NCI-H748 (cell line): ENCODE measurements around the gene TP63.

Experiments
- DNase-seq: peaks from one replicate; lab custom pipeline; 2025; ENCODE audit not compliant: unreplicated experiment; lab: John Stamatoyannopoulos, UW

TP63 gene

DNA sequence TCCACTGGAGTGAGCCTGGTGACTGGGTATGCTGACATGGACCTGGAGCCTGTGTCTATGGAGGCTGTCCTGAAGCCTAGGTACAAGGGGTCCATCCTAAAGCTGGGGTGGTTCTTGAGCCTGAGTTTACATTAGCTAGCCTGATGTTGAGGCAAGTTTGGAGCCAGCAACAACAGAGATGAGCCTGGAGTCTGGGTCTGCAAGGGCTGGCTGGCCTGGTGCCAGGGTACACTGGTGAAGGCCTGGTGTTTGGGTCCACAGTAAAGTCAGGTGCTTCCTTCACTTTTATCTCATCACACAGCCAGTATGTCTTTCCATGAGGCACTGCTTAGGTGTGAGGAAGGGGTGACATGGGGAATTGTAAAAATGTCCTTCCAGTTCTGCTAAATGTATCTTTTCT, 49.5 kb downstream of the TP63 start:
- no peak for DNase-seq

DNA sequence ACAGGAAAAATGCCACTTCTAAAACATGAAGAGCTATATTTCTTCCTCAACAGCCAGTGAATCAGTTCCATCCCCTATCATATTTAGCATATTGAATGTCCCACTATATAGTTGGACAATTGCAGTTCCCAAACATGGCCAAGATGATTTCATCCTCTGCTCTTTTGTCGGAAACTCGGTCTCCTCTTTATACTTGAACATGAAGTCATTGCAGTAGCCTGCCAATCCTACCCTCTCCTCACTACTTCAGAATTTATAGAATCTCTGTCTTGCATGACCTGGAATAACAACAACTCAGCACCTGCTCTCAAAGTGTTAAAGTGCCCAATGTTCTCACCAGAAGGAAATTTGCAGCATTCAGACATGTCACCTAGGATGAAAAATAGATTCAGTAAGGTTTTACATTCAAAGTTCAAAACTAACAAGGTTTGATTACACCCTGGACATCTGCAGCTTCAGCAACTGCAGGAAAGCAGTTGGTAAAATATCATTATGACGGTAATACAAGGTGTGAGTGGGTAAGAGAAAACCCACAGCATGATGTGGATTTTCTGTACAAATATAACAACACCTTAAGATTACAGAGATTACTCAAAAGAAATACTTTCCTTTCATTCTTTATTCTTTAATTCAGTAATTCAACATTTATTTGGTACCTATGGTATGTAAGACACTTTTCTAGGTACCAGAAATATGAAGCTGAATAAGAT, 52.5 kb downstream of the TP63 start:
- no peak for DNase-seq

DNA sequence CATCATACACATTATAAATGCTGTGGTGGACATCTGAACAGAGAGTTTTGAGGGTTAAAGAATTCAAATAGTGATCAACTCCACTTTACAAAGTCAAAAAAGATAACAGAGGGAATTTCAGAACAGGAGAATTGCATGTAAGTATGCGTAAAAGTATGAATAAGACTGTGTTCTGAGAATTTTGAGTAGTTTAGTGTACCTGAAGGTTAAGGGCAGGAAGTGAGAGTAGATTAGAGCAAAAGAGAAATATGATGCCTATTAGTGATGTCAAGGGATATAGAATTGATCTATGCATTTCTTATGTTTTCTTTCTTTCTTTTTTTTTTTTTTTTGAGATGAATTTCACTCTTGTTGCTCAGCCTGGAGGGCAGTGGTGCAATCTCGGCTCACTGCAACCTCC, 53.1 kb downstream of the TP63 start:
- no peak for DNase-seq

DNA sequence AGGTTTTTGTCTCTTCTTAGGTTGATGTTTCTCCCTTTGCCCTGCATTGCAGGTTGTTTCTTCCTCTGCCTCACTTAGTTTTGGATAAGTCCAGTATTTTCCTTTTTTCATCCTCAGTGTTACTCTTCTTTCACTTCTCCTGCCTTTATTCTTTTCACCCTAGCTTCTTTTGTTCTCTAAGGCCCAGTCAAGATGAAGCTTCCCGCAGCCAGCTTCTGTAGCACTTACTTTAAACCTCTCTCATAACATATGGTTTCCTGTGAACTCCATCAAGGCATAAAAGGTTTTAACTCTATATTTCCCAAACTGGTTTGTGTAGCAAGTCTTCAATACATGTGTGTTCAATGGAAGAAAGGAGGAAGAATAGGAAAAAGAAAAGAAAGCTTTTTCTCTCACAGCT, 54.1 kb downstream of the TP63 start:
- DNase-seq = no peak

DNA sequence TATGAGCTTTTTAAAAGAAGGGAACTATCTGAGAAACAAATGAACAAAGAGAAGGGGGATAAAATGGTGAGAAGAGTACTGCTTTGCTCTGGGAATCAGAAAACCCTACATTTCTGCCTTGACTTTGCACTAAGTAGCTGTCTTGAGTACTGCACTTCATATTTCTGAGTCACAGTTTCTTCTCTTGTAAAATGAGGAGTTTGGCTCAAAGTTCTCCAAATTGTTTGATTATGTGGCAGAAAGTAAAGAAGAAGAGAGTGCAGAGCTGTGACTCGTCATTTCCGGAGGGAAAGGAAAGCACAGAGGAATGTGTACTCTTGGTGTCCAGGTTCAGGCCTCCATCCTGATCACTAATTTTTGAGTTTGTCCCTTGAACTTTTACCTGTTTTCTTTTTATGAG, 54.7 kb downstream of the TP63 start:
- no peak for DNase-seq

DNA sequence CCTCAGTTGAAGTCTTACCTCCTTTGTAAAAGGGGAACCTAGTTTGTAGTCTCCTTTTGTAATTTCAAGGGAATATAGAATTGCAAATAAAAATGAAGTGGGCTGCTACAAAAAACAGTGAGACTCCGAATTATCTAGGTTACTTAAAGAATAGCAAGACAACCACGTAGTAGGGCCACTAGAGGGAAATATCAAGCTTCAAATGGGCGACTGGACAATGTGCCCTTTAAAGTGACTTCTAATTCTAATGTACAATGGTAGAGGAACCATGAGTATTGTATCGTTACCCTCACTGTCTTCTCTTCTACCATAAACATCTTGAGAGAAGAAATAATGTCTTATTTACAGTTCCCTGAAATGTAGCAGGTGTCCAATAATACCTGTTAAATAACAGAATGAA, 56.3 kb downstream of the TP63 start:
- no peak for DNase-seq

DNA sequence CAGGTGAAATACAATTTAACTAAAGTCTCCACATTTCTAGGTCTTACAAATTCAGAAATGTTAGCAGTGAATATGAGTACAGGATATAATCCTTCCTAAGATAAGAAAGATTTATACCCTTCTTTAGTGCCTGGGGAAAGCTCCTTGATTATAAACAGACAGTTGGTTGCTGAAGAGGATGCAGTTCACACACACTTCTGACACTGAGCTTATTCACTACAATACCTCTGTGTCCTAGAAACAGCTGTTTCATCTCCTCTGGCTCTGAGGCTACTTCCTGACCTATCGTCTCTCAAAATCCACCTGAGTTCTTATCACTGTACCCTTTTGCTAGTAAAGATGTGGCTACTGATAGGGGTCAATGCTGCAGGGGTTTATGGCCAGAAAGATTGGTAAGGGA, 57.1 kb downstream of the TP63 start:
- DNase-seq = no peak

DNA sequence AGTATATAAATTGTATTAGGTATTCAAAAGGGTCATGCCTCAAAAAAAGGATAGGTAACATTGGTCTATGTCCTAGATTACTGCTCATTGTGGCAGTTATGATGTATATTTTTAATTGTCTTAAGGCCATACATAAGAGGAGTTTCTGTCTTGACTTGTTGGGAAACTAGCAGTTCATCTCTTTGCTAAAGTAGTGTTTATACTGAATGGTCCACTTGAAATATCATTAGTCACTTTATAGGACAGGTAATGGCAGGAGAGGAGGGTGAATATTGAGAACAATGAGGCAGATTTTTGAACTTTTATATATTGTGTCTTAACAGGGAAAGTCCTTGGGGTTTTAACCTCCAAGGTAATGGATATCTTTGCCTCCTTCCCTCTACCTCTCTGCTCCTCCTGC, 58.4 kb downstream of the TP63 start:
- DNase-seq = no peak

DNA sequence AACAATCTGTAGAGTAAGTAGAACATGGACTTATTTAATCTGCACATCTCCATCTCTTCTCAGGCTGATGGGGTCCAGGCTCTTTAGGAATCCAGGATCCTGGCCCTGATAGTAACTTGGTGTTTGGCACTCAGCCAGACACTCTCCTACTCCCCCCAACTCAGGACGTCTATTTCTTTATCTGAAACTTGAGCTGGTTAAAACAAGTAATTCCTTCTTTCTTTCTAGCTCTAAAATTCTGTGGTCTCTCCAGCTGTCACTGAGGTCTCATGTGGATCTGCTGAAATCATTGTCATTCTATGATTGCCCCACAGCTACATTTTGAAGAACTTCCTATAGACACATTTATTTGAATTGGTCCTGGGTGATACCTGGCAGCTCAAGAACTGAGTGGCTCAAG, 59.0 kb downstream of the TP63 start:
- DNase-seq = no peak

DNA sequence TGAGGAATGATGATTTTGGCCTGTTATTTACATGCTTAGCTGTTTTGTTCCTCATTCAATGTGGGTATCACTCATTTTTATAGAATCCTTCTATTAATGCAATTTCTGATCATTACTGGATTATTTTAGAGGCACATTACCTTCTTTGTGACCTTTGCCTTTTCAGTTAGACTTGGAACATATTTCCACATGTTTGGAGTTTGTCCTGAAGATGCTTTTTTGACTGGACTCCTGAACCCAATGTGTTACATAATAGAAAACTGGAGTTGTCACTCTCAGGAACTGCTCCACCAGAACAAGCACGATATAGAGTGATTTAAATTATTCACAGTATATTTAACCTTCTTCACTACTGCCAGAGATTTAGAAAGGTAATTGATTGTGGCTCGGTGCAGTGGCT, 59.5 kb downstream of the TP63 start:
- no peak for DNase-seq

DNA sequence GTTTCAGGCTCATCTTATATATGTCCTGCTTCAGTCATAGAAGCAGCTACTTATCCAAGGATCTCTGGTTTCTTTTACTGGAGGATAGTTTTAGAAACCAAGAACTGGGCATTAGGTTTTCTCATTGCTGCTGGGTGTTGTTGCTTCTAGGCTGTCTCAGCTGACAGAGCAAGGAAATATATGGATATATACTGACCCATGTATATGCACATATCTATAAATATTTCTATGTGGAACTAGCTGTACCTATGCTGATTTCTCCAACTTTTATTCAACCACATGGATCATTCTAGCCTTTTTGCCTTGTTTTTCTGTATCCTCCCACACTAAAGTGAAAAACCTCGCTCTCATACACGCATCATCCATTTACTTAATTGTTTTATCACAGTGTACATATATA, 64.2 kb downstream of the TP63 start:
- DNase-seq = no peak

DNA sequence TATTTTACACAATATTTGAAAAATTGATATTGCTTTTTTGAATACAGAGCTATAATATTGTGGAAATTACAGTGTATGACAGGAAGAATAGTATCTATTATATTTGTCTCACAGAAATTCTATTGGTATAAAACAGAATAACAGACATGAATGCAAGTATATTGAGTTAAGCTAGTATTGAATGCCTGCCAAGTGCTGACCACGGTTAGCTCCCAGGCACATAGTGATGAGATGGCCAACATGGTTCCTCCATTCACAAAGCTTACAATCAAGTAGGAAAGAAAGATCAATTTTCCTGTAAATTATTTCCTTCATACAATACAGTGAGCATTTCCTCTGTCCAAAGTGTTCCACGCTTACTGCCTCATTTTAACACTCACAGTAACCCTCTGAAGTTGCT, 67.6 kb downstream of the TP63 start:
- no peak for DNase-seq

DNA sequence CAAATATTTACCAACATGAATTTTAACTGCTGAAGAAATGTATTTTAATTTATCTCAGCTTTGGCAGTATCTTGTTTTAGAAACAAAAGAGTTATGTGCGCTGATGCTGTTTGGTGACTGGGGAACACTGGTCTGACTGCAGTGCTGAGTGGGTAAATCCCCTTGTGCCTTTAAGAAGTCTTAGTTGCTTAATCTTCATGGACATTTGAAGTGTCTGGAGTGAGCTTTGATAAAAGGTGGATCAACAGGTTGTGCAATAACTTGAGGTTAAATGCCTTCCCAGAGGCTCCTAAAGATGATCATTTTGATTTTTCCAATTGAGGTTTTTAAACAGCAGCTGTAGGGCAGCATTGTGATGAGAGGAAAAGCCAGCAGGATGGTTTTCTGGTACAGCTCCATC, 68.7 kb downstream of the TP63 start:
- no peak for DNase-seq

DNA sequence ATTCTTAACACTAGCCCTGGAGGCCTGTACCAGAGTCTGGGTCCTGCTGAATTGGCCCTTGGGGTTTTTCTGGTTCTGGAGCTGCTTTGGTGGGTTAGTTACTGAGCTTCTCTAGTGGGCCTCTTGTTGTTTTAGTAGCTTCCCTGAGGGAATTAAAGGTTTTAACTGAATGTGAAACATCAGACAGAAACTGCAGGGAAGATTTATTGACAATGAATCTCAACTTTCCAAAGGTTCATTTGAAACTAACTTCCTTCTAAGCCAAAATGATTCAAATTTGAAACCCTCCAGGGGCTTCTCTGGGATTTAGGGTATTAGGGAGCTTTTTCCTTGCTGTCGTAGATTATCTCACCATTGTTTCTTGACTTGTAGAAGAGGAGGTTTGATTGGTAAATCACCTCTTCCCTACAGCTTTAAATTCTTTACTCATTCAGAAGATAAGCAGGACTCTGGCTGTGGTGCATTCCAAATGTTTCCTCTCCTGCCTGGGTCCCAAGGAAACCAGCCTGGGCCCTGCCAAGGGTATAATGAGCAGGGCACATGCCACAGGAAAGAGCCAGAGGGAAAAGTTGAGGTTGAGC, 71.0 kb downstream of the TP63 start:
- no peak for DNase-seq

DNA sequence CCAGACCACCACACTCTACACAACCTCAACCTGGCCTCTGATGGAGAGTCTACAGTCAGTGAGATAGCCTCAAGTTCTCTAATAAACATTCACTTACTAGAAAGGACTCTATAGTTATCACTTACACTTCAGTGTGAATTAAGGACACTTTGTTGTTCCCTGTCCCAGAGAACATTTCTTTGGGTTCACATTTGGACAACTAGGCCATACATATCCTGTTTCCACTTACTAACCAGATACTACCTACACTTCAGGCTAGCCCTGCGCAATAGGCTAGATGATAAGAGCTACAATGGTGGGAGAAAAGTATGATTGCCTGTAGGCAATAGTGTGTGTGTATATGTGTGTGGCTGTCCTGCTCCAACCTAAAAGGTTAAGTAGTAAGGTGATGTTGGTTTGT, 72.7 kb downstream of the TP63 start:
- DNase-seq = no peak

DNA sequence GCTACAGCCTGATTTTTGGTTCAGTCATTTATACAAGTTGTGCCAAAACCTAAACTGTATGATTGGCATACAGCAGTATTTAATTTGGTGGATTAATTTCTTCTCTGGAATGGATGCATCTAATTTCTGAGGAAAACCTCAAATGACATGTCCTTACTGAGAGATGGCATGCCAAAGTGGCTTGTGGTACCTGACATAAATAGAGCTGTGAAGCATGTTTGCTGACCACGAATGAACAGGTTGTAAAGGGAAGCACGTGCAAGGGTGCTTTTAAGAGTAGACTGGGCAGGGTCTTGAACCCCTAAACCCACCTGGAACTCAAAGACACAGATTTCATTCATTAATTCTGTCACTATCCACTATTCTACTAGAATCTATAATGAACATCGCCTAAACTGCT, 77.2 kb downstream of the TP63 start:
- no peak for DNase-seq

DNA sequence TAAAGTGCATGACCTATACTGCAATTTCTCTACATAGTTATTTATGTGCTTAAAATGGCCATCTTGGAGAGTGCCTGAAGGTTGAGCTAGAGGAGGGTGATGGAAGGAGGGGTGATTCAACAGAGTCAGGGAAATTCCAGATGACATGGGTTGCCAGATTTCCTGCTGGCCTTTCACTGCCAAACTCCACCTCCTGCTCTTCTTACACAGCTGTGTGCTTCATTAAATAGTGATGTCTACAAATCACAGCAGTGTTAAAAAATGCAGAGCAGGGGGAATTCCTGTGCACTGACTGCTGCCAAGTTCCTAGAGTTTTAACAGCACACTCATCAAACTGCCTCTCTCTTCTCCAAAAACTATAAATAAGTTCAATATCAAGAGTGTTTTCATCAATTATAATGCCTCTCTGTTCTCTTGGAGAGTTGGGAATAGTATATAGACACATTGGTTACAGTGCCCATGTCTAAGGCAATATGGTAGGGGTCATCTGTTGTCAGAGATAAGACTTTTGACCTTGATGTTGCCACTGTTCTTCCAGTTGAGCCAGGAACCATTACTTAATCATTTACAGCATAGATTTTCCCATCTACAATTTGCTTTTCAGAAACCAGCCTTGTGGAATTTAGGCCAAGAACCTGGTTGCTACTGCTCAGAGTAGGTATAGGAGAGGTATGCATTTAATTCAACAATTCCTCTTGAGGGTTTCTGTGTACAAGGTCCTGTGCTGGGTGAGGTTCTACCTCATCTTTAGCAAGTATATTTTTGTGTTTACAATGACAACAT, 79.6 kb downstream of the TP63 start:
- DNase-seq = no peak

DNA sequence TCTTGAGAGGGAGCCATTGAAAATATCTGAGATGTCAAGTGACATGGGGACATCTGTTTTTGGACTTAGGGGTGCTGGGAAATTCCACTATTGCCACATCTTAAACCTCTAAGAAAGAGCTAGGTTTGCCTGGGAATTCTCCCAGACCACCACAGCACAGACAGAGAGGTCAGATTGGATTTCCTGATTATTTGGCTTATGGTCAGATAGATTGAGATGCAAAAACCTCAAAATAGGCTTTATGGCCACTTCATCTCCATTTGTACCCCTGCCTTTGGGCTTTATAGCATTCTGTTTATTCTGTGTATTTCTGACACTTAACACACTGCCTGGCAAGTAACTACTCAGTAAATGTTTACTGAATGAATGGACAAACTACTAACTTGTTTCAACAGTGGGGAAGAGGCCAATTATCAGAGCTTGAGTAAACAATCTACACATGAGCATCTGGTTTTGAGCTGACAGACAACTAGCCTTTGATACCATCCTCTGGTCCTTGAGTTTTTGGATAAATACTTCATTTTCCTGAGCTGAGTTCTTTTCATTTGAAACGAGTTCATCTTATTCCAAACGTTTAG, 81.8 kb downstream of the TP63 start:
- DNase-seq = peak; percentile 98

DNA sequence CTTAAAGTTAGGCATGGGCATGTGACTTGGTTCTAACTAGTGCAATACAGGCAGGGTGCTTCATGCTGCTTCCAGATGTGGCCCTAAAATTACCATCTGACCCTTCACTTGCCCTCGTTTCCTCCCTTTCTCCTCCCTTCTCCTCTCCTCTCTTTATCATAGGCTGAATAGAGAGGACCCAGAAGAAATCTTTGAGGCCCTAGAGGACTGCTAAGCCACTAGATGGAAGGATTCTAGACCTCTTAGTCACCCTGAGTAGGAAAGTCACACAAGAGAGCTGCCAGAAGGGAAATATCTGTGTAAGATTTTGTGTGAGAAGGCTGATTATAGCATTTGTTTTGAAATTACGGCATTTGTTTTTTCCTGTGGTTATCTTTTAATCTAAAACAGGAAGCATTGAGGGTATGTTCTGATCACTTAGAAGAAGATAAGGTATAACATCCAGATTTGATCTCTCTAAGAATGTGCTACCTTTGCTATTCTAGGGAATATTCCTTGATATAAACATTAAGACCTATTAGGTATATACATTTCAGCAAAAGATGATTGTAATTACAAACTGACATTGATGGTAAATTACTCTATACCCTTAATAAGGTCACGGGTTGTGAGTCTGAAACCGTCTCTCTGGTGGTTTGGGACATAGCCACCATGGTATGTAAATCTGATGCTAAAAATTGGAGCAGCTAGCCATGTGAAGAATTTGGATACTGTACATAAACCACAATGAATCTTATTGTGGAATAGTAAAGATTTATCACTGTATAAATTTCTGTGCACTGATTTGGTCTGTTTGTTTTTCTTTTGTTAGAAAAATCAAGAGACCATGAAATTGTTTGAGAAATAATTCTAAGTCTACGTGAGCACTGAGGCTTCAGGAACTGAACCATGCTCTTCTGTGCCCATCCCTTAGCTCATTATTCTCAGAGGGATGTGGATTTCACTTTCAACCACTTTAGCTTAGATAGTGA, 84.1 kb downstream of the TP63 start:
- peak; percentile 10 for DNase-seq

DNA sequence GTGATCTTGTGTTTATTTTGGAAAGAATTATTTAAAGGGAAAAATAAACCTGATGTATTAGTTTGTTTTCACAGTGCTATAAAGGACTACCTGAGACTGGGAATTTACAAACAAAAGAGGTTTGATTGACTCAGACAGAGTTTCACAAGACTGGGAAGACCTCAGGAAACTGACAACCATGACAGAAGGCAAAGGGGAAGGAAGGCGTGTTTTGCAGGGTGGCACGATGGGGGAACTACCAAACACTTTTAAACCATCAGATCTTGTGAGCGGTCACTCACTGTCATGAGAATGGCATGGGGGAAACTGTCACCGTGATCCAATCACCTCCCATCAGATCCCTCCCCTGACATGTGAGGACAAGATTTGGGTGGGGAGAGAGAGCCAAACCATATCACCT, 87.0 kb downstream of the TP63 start:
- no peak for DNase-seq
